DOHH2 (cell line): ENCODE measurements around the gene SLMAP.

Source experiments
- H3F3A ChIP-seq: fragments of 200-600 bp; sonication (generic), shearing (Covaris generic); 2 replicates; pipeline ENCODE4 v1.6.0; 2016; ENCODE audit warnings: antibody characterized with exemption, mild to moderate bottlenecking; ENCODE audit not compliant: control insufficient read depth, insufficient read depth
- H3K27ac ChIP-seq: fragments of 200-600 bp; sonication (generic); 2 replicates; pipeline ENCODE4 v1.5.1; 2014; ENCODE audit warnings: low read depth, mild to moderate bottlenecking, low read length, moderate library complexity
- H3K27me3 ChIP-seq: fragments of 200-600 bp; sonication (generic); 2 replicates; pipeline ENCODE4 v1.6.1; 2014; ENCODE audit warnings: mild to moderate bottlenecking, low read length, mixed read lengths; ENCODE audit not compliant: control insufficient read depth
- H3K36me3 ChIP-seq: fragments of 200-600 bp; sonication (generic); 2 replicates; pipeline ENCODE4 v1.6.1; 2014; ENCODE audit warnings: mild to moderate bottlenecking, low read length, moderate library complexity, mixed read lengths; ENCODE audit not compliant: control insufficient read depth
- H3K4me1 ChIP-seq: fragments of 200-600 bp; sonication (generic); 2 replicates; pipeline ENCODE4 v1.6.1; 2014; ENCODE audit warnings: mild to moderate bottlenecking, low read length, mixed read lengths; ENCODE audit not compliant: control insufficient read depth
- H3K4me2 ChIP-seq: fragments of 200-600 bp; sonication (generic); 2 replicates; pipeline ENCODE4 v1.6.0; 2014; ENCODE audit warnings: mild to moderate bottlenecking, low read length, moderate library complexity
- H3K4me3 ChIP-seq: fragments of 200-600 bp; sonication (generic); 2 replicates; pipeline ENCODE4 v1.5.1; 2014; ENCODE audit warnings: mild to moderate bottlenecking, low read length, mixed read lengths
- H3K79me2 ChIP-seq: fragments of 200-600 bp; sonication (generic); 2 replicates; pipeline ENCODE4 v1.6.1; 2014; ENCODE audit warnings: mild to moderate bottlenecking, low read length, mixed read lengths; ENCODE audit not compliant: control insufficient read depth
- H3K9me2 ChIP-seq: fragments of 200-600 bp; sonication (generic); replicated peaks from 2 replicates; pipeline ENCODE4 v1.6.1; 2014; ENCODE audit warnings: mild to moderate bottlenecking, low read length, mixed read lengths; ENCODE audit not compliant: control insufficient read depth
- H3K9me3 ChIP-seq: fragments of 200-600 bp; sonication (generic); 2 replicates; pipeline ENCODE4 v1.6.1; 2014; ENCODE audit warnings: antibody characterized with exemption, low read length, mixed read lengths; ENCODE audit not compliant: control insufficient read depth, insufficient read depth
- H4K20me1 ChIP-seq: fragments of 200-600 bp; sonication (generic); 2 replicates; pipeline ENCODE4 v1.6.0; 2014; ENCODE audit warnings: low read depth, mild to moderate bottlenecking, antibody characterized with exemption, low read length, moderate library complexity; ENCODE audit not compliant: control insufficient read depth, insufficient read depth
- EZH2phosphoT487 ChIP-seq: fragments of 200-600 bp; sonication (generic); IDR thresholded peaks from 2 replicates; pipeline ENCODE4 v1.6.1; 2017; ENCODE audit warnings: borderline replicate concordance, mild to moderate bottlenecking, antibody characterized with exemption, low read length, moderate library complexity, mixed read lengths
- TF ChIP-seq, protein P1 (sequence below): fragments of 200-600 bp; sonication (generic); IDR thresholded peaks from one replicate; pipeline ENCODE4 v1.5.1; 2014; ENCODE audit warnings: antibody characterized with exemption, mild to moderate bottlenecking, low read depth, low read length; ENCODE audit not compliant: poor library complexity, severe bottlenecking

Gene SLMAP

GRCh38 chr3:57948781-57949242 lies 192.7 kb downstream of the SLMAP start:
- Histone ChIP-seq H3K79me2 (no peaks in the 10 kb centered on the region), H3K4me2 (no peak overlapping the region), H3K4me3 (no peak overlapping the region), H4K20me1 (no peaks in the 10 kb centered on the region), H3K9me3 (no peaks in the 10 kb centered on the region), H3K27me3 (no peaks in the 10 kb centered on the region), H3K4me1 (peaks cover 8% of the 10 kb centered on the region; the same call in 1 of the 2 replicates), H3K36me3 (no peaks in the 10 kb centered on the region), H3F3A (no peaks in the 10 kb centered on the region), H3K27ac (no peak overlapping the region), H3K9me2 (no peaks in the 10 kb centered on the region)
- TF ChIP-seq, protein P1, sequence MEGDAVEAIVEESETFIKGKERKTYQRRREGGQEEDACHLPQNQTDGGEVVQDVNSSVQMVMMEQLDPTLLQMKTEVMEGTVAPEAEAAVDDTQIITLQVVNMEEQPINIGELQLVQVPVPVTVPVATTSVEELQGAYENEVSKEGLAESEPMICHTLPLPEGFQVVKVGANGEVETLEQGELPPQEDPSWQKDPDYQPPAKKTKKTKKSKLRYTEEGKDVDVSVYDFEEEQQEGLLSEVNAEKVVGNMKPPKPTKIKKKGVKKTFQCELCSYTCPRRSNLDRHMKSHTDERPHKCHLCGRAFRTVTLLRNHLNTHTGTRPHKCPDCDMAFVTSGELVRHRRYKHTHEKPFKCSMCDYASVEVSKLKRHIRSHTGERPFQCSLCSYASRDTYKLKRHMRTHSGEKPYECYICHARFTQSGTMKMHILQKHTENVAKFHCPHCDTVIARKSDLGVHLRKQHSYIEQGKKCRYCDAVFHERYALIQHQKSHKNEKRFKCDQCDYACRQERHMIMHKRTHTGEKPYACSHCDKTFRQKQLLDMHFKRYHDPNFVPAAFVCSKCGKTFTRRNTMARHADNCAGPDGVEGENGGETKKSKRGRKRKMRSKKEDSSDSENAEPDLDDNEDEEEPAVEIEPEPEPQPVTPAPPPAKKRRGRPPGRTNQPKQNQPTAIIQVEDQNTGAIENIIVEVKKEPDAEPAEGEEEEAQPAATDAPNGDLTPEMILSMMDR = no peak
- TF ChIP-seq EZH2phosphoT487 = no peak

GRCh38 chr3:57949344-57949743 lies 193.2 kb downstream of the SLMAP start:
- no peaks in the 10 kb centered on the region for H4K20me1 ChIP-seq

GRCh38 chr3:57949785-57950615 lies 193.9 kb downstream of the SLMAP start:
- Histone ChIP-seq H4K20me1 (no peaks in the 10 kb centered on the region), H3K4me1 (peaks cover 8% of the 10 kb centered on the region; the same call in 1 of the 2 replicates)

More at GRCh38 chr3:57949344-57949743, 193.2 kb downstream of the SLMAP start:
- Histone ChIP-seq H3K4me2 (no peak overlapping the region), H3K79me2 (no peaks in the 10 kb centered on the region), H3K36me3 (no peaks in the 10 kb centered on the region), H3K4me1 (peaks cover 8% of the 10 kb centered on the region; the same call in 1 of the 2 replicates), H3K9me2 (no peaks in the 10 kb centered on the region), H3K4me3 (no peak overlapping the region), H3K27ac (no peak overlapping the region), H3K9me3 (no peaks in the 10 kb centered on the region), H3K27me3 (no peaks in the 10 kb centered on the region), H3F3A (no peaks in the 10 kb centered on the region)
- TF ChIP-seq, protein P1 = no peak
- no peak for TF ChIP-seq EZH2phosphoT487

More at GRCh38 chr3:57949785-57950615, 193.9 kb downstream of the SLMAP start:
- Histone ChIP-seq H3K4me2 (no peak overlapping the region), H3K9me3 (no peaks in the 10 kb centered on the region), H3K36me3 (no peaks in the 10 kb centered on the region), H3K4me3 (no peak overlapping the region), H3F3A (no peaks in the 10 kb centered on the region), H3K9me2 (no peaks in the 10 kb centered on the region), H3K27me3 (no peaks in the 10 kb centered on the region), H3K27ac (no peak overlapping the region), H3K79me2 (no peaks in the 10 kb centered on the region)
- TF ChIP-seq EZH2phosphoT487 = no peak
- TF ChIP-seq, protein P1 = no peak
